Stimulated activated CD4-positive, alpha-beta T cell treated with anti-CD3 and anti-CD28 coated beads, Interleukin-4, amount 100 ng/mL, for 48 hours (primary cell): ENCODE measurements around the gene BET1.

Source experiments
- DNase-seq, 2 donors: peaks; one replicate each; pipeline ENCODE4 v3.0.0-alpha.2; 2020; ENCODE audit warnings: low read depth in 2 of 2

BET1 gene

GRCh38 chr7:93958216-93958615 is 45.9 kb downstream of the BET1 start:
- no peak for DNase-seq

DNA sequence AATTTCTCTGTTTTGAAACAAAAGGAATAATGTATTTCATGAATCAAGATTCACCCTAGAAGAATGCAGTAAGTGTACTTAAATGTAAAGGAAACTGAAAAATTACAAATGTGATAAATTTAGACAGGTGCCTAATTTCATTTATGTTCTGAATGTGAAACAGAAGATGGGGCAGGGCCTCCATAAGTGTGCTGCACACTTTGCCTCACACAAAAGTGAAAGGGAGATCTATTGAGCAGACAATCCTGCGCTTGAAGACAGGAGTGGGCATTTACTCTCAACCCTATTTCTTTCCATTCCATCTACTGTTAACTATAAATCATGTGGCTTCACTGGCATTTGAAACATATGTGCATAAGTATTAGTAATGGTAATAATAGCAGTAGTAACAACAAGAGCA is 46.4 kb downstream of the BET1 start:
- no peak for DNase-seq

DNA sequence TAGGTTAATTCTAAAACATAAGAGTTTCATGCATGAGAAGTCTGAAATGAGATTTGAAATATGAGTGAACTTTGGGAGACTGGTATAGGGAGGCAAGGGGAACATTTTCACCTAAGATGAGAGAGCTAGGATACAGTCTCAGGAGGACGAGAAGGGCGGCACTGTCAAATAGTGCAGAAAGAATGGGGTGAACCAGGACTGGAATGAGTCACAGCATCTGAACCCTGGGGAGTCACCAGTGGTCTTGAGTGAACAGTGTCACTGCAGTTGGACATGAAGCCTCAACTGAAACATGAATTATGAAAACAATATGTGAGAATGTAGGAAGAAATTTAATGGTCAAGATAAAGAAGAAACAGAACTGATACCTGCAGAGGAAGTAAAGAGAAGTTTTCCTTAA is 48.9 kb downstream of the BET1 start:
- no peak for DNase-seq

- DNase-seq: no peak
These were observed 54.7 kb downstream of the BET1 start for GRCh38 chr7:93949423-93949822.

DNA sequence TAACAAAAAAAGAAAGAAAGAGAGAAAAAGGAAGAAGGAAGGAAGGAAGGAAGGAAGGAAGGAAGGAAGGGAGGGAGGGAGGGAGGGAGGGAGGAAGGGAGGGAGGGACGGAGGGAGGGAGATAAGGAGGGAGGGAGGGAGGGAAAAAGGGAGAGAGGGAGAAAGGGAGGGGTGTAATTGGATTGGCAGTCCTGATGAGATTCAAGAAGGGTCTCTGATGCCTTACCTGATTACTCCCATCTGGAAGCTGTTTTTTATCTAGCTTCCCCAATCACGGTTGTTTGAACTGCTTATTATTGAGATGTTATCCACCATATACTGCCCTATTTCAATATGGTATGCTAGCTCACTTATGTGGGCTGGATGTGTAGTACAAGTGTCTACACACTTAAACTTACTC is 55.3 kb downstream of the BET1 start:
- DNase-seq: no peak

GRCh38 chr7:93948106-93948505 is 56.0 kb downstream of the BET1 start:
- DNase-seq: no peak

GRCh38 chr7:93945756-93946535 is 58.2 kb downstream of the BET1 start:
- no peak for DNase-seq

DNA sequence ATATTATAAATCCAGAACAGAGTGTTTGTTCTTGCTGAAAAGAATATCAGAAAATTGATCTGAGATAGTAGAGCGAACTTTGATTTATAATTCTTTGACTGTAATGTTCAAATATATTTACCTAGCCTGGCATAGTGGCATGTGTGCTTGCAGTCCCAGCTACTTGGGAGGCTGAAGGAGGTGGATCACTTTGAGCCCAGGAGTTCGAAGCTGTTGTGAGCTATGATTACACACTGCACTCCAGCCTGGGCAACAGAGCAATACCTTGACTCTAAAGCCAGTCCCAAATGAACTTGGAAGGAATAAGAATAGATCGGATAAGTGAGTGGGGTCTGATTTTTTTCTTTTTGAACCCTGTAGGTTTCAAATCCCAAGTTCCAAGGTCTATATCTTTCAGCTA is 59.1 kb downstream of the BET1 start:
- DNase-seq: no peak

DNA sequence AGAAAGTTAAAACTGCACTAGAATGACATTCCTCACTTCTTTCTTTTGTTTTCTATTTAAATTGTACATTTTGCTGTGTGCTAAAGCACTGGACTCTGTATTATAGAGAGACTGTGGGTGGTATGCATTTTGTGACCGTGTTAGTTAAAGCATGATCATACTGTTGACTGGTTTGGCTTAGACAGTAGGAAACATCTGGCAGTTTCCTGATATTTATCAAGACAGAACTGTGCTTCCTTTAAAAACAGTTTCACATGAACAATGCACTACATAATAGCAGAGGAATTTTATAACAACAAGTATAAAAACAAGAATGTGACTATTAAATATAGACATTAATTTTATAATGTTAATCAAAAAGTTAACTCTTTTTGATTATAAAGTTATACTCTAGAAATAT is 59.5 kb downstream of the BET1 start:
- no peak for DNase-seq

GRCh38 chr7:93943816-93944540 is 60.2 kb downstream of the BET1 start:
- DNase-seq: no peak
